Progenitor cell of endocrine pancreas (in vitro differentiated cells): ENCODE results near the gene MYL2. TPM values are rescaled to one million over a fixed set of nuclear protein-coding genes. Genes with fewer than 3 reads are reported as not detected.

ENCODE experiments used
- DNase-seq: peaks from one replicate; pipeline ENCODE4 v3.0.0; 2021; ENCODE audit warnings: low spot score; ENCODE audit not compliant: unreplicated experiment
- H3K27ac Mint-ChIP-seq: 2 replicates; pipeline ENCODE4 v1.8.0; 2021; ENCODE audit warnings: mild to moderate bottlenecking, moderate library complexity, mixed read lengths
- H3K27me3 Mint-ChIP-seq: 2 replicates; pipeline ENCODE4 v1.8.0; 2021; ENCODE audit warnings: mixed read lengths
- H3K36me3 Mint-ChIP-seq: 2 replicates; pipeline ENCODE4 v1.8.0; 2022; ENCODE audit warnings: mixed read lengths; ENCODE audit not compliant: insufficient read depth
- H3K4me1 Mint-ChIP-seq: 2 replicates; pipeline ENCODE4 v1.8.0; 2021; ENCODE audit warnings: low read depth, mixed read lengths
- H3K4me3 Mint-ChIP-seq: 2 replicates; pipeline ENCODE4 v1.8.0; 2021; ENCODE audit warnings: low read depth, mild to moderate bottlenecking, moderate library complexity, mixed read lengths
- H3K9me3 Mint-ChIP-seq: 2 replicates; pipeline ENCODE4 v1.8.0; 2021; ENCODE audit warnings: low read depth, mixed read lengths
- CTCF ChIP-seq: fragments of 200-600 bp; sonication (generic); IDR thresholded peaks from one replicate; pipeline ENCODE4 v1.5.0; 2021; ENCODE audit warnings: antibody characterized with exemption, mild to moderate bottlenecking; ENCODE audit not compliant: unreplicated experiment
- total RNA-seq: library from RNA; stranded (reverse); gene quantifications from 2 replicates; pipeline ENCODE4 v1.2.1, GENCODE V29; 2021

The MYL2 gene
- total RNA-seq, 1 donor from 2014 or later, result not detected

- no peak for TF ChIP-seq CTCF
- H3K36me3 Mint-ChIP-seq, result peaks cover 1% of the 10 kb centered on the region
- H3K9me3 Mint-ChIP-seq, result peaks cover 2% of the 10 kb centered on the region
- peaks cover 2% of the 10 kb centered on the region for H3K4me1 Mint-ChIP-seq
- H3K27ac Mint-ChIP-seq, result no peak overlapping the region
- H3K27me3 Mint-ChIP-seq, result peaks cover 11% of the 10 kb centered on the region
- H3K4me3 Mint-ChIP-seq, result no peak overlapping the region
- no peak for DNase-seq
Measured at GRCh38 chr12:110896559-110896958, 23.8 kb downstream of the MYL2 start.

DNA sequence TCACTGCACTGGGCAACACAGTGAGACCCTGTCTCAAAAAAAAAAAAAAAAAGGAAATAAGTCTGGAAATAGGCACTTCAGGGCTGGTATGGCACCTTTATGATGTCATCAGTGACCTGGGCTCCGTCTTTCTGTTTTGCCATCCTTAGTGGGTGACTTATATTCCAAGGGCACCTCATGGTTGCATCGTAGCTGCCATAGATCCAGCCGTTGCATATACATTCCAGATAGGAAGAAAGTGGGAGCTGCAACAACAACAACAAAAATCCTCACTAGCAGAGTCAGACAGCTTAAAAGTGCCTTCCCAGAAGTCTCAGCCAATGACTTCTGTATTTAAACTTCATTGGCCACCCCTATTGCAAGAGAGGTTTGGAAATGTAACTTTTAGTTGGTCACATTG is 26.4 kb downstream of the MYL2 start:
- no peaks in the 10 kb centered on the region for H3K9me3 Mint-ChIP-seq
- no peak for DNase-seq
- no peaks in the 10 kb centered on the region for H3K4me1 Mint-ChIP-seq
- no peaks in the 10 kb centered on the region for H3K36me3 Mint-ChIP-seq
- peaks cover 19% of the 10 kb centered on the region for H3K27me3 Mint-ChIP-seq
- H3K4me3 Mint-ChIP-seq, result no peak overlapping the region
- no peak overlapping the region for H3K27ac Mint-ChIP-seq
- TF ChIP-seq CTCF, result no peak

GRCh38 chr12:110889361-110889760 is 31.0 kb downstream of the MYL2 start:
- no peak for TF ChIP-seq CTCF
- Mint-ChIP-seq H3K27ac (no peak overlapping the region), H3K4me3 (no peak overlapping the region), H3K9me3 (no peaks in the 10 kb centered on the region), H3K27me3 (peaks cover 27% of the 10 kb centered on the region), H3K4me1 (peaks cover 2% of the 10 kb centered on the region), H3K36me3 (no peaks in the 10 kb centered on the region)
- no peak for DNase-seq

GRCh38 chr12:110888256-110888991 is 32.0 kb downstream of the MYL2 start:
- Mint-ChIP-seq H3K36me3 (no peaks in the 10 kb centered on the region), H3K4me3 (no peak overlapping the region), H3K27ac (no peak overlapping the region), H3K27me3 (peaks cover 29% of the 10 kb centered on the region), H3K4me1 (peaks cover 2% of the 10 kb centered on the region), H3K9me3 (no peaks in the 10 kb centered on the region)
- TF ChIP-seq CTCF, result peak; percentile 5
- no peak for DNase-seq

GRCh38 chr12:110885152-110885840 is 35.1 kb downstream of the MYL2 start:
- Mint-ChIP-seq H3K27me3 (peaks cover 21% of the 10 kb centered on the region), H3K9me3 (peaks cover 5% of the 10 kb centered on the region), H3K27ac (no peak overlapping the region), H3K4me3 (no peak overlapping the region), H3K4me1 (peaks cover 2% of the 10 kb centered on the region), H3K36me3 (no peaks in the 10 kb centered on the region)
- no peak for TF ChIP-seq CTCF
- DNase-seq, result no peak
